C4-2B (cell line): Measurements from ENCODE around the gene MAGEA11.

Source experiments
- ZFX ChIP-seq: fragments of 450-650 bp; IDR thresholded peaks from 2 replicates; pipeline ENCODE4 v1.6.1; 2017
- TF ChIP-seq, protein P1 (sequence below): fragments of 450-650 bp; conservative IDR thresholded peaks from 2 replicates; pipeline ENCODE4 v1.5.1; 2017; ENCODE audit warnings: mild to moderate bottlenecking

DNA sequence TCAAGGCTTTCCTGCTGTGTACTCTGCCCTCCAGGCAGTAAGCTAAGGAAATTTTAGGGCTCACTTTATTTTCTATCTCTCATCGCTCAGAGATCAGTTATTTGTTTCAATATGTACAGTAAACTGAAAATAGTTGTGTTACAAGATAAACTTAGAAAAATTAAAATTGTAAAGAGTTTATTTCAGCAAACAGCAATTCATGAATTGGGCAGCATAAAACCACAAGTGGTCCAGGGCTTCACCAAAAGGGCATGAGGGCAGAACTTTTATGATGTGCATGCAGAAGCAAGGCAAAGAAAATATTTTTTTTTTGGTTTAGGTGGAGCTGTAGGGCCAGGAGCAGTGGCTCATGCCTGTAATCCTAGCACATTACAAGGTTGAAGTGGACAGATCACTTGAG, 20.1 kb upstream of the MAGEA11 start:
- TF ChIP-seq, protein P1, sequence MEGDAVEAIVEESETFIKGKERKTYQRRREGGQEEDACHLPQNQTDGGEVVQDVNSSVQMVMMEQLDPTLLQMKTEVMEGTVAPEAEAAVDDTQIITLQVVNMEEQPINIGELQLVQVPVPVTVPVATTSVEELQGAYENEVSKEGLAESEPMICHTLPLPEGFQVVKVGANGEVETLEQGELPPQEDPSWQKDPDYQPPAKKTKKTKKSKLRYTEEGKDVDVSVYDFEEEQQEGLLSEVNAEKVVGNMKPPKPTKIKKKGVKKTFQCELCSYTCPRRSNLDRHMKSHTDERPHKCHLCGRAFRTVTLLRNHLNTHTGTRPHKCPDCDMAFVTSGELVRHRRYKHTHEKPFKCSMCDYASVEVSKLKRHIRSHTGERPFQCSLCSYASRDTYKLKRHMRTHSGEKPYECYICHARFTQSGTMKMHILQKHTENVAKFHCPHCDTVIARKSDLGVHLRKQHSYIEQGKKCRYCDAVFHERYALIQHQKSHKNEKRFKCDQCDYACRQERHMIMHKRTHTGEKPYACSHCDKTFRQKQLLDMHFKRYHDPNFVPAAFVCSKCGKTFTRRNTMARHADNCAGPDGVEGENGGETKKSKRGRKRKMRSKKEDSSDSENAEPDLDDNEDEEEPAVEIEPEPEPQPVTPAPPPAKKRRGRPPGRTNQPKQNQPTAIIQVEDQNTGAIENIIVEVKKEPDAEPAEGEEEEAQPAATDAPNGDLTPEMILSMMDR, result no peak
- no peak for TF ChIP-seq ZFX
